Suprapubic skin (tissue), 4 donors: Measurements from ENCODE around the gene DAP.

Experiments
- CTCF ChIP-seq, 2 donors: fragments of 200-600 bp in 1 of 2; fragments of 450-650 bp in 1 of 2; sonication (generic) in 1 of 2; IDR thresholded peaks; one replicate each; pipeline ENCODE4 v1.5.1; 2016 to 2019; ENCODE audit warnings: antibody characterized with exemption in 2 of 2, mild to moderate bottlenecking in 1 of 2, moderate library complexity in 1 of 2
- EP300 ChIP-seq: sonication (generic); formaldehyde crosslinking; IDR thresholded peaks from one replicate; pipeline ENCODE4 v1.6.1; 2017; ENCODE audit warnings: antibody characterized with exemption
- POLR2A ChIP-seq, 2 donors: fragments of 450-650 bp; IDR thresholded peaks; one replicate each; pipeline ENCODE4 v1.6.1; 2017; ENCODE audit warnings: antibody characterized with exemption in 2 of 2, mild to moderate bottlenecking in 2 of 2, moderate library complexity in 2 of 2
- POLR2AphosphoS5 ChIP-seq, 3 donors: sonication (generic); formaldehyde crosslinking; IDR thresholded peaks; one replicate each; pipeline ENCODE4 v1.6.1; 2017; ENCODE audit warnings: antibody characterized with exemption in 3 of 3

DNA sequence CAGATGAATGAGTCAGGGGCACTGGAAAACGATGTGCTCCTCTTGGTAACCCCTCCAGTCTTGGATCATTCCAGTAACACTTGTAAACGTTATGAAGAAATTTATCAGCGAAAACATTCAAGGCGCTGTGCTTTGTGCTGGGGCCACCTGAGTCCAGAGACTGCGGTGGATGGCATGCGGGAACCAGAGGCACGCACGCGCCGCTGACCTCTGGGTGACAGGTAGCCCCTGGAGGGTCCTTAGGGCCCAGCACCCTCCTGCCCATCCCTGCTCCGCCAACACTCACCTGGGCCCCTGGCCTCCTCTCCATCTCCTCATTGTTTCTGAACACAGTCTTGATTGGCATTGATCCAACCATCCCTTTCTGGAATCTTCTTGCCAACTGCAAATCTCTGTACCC lies 86.9 kb downstream of the DAP start:
- no peak for TF ChIP-seq CTCF (IDR thresholded peaks at IDR 0.05)
- TF ChIP-seq POLR2AphosphoS5 (IDR thresholded peaks at IDR 0.05): no peak
- no peak for TF ChIP-seq EP300
- no peak for TF ChIP-seq POLR2A (IDR thresholded peaks at IDR 0.05)
